Measurements from ENCODE around the gene GTF2H2C.
"Not testable (repeated sequence)": the region's sequence is repeated elsewhere in the genome, so short reads cannot be mapped to it uniquely, and the experiment has no call there.

Gene GTF2H2C

GRCh38 chr5:69566172-69566571, 6.2 kb downstream of the GTF2H2C start:
- not testable (repeated sequence) for DNase-seq (ENCODE audit: low read depth in 2 of 2)

- DNase-seq (ENCODE audit: low read depth in 2 of 2) = not testable (repeated sequence)
Observed at GRCh38 chr5:69568072-69568471, 8.1 kb downstream of the GTF2H2C start.

DNA sequence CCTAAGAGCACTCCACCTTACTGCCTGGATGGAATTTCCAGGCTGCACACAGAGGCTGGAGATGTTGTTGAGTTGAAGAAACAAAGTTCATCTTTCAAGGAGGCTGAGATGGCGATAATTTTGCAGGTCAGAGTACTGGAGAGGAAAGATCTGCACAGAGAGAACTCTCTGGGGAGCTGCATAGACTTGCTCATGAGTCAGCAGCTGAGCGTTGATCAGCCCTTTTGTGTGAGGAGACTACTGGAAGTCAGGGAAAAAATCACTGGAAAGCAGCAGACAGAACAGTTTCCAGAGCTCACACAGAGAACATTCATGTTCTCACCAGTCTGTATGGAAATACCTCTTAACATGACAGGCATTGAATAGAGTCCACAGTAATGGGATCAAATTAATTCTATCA, 23.4 kb downstream of the GTF2H2C start:
- DNase-seq (ENCODE audit: low read depth in 2 of 2) = not testable (repeated sequence)

DNA sequence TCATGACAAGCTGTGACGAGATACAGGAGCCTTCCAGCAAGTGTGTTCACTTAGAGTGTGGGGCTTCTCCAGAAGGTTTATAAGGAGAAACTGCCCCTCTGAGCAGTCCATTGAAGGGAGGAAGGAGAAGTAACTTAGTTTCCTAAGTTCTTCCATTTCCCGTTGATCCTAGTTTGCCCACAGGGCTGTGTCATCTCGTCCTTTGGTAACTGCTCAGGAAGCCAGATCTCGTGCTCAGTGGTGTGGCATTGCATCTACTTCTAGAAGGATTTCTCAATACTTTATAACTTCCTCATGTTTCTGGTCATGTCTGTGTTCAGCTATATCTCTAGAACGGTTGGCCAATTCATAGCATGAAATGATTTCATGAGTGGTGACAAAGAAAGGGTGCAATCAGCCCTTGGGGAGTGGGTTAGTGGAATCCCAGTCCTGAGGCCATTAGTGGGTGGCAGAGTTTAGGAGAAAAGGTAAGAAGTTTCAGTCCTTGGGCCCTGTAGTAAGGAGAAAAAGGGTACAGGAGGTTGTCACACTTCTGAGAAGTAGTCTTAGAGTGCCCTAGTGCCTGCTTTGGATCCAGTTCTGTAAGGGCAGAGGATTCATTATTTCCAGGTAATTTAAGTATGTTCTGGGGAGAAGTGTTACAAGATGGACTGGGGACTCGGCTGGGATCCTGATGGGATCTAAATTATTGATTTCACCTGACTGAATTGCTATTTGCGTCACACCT, 36.3 kb downstream of the GTF2H2C start:
- DNase-seq (ENCODE audit: low read depth in 2 of 2) = not testable (repeated sequence)

DNA sequence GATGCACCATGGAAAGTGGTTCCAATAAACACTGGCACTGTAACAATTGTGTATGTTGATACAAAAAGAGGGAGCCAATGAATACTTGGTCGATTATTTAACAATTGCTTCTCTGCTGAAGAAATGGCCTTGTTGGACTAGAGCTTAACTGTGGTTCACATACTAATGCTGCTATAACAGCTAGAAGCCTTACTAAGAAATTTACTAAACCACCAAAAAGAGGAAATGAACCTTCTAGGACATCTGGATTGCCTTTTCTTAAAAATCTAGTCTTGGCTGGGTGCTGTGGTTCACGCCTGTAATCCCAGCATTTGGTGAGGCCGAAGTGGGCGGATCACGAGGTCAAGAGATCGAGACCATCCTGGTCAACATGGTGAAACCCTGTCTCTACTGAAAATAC, 42.0 kb downstream of the GTF2H2C start:
- not testable (repeated sequence) for DNase-seq (ENCODE audit: low read depth in 2 of 2)

DNA sequence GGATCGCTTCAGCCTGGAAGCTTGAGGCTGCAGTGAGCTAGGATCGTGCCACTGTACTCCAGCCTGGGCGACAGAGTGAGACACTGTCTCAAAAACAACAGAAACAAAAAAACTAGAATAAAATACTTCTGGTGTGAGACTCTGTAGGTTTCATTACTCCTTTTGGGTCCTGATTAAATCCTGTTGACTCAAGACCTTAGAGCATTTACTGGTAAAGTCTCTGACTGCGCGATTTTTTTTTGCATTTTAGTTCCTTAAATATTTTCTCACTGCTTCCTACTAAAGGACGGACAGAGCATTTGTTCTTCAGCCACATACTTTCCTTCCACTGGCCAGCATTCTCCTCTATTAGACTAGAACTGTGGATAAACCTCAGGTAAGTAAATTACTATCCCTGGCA, 46.8 kb downstream of the GTF2H2C start:
- DNase-seq (ENCODE audit: low read depth in 2 of 2) = not testable (repeated sequence)

GRCh38 chr5:69607750-69608149, 47.8 kb downstream of the GTF2H2C start:
- DNase-seq (ENCODE audit: low read depth in 2 of 2) = not testable (repeated sequence)

DNA sequence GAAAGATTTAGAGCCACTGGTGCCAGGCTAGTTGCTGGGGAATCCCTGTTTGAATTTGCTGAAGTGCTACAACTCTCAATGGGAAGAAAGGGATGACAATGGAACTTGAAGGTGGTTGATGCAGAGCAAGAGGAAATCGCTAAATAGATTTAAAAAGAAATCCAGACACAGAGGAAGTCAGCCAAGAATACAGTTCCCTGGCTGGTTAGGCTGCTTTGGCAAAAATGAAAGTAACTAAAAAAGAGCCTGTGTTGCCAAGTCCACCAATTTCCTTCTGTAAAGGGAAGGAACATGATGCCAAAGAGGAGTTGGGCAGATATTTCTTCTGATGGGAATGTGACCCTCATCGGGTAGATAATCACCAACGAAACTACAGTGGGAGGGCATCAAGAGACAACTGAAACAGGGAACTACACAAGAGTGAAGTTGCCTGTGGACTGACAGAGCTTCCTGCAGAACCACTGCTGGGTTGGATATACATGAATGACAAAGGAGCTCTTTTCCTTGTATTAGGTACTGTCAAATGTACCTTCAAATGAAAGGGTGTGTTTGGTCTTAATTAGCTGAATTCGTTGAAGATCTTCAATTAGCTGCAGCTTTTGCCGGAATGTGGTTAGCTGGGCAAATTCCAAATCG, 49.0 kb downstream of the GTF2H2C start:
- not testable (repeated sequence) for DNase-seq (ENCODE audit: low read depth in 2 of 2)

GRCh38 chr5:69614843-69615242, 54.9 kb downstream of the GTF2H2C start:
- DNase-seq (ENCODE audit: low read depth in 2 of 2) = not testable (repeated sequence)

DNA sequence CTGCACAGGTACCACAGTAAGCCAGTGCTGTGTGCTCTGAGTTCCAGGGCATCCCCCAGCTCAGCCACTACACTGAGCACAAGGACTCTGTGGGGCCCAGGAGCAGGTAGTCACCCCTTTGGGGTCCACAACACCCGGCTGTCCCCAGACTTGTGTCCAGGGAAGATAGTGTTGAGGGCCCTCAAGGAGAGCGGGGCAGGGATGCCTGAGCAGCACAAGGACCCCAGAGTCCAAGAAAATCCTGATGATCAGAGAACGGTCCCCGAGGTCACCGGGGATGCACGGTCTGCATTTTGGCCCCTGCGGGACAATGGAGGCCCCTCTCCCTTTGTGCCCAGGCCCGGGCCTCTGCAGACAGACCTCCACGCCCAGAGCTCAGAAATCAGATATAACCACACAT, 71.9 kb downstream of the GTF2H2C start:
- not testable (repeated sequence) for DNase-seq (ENCODE audit: low read depth in 2 of 2)
